Measurements from ENCODE around the gene MNAT1. TPM values are rescaled to one million over a fixed set of nuclear protein-coding genes. Genes with fewer than 3 reads are reported as not detected.

The MNAT1 gene
- polyA plus RNA-seq, 3 donors, result 4.1 to 5.8 (median 4.5) TPM

- Mint-ChIP-seq H3K9me3 (peaks cover 0 to 10% (median 4%) of the 10 kb centered on the region in 7 donors), H3K27ac (no peak overlapping the region)
- WGBS (ENCODE audit: insufficient coverage), result no CpG with 5 or more reads among the region's 2 CpGs
These were observed 265.0 kb downstream of the MNAT1 start for GRCh38 chr14:60999536-60999935.

GRCh38 chr14:61003571-61003970 lies 269.0 kb downstream of the MNAT1 start:
- peaks cover 0 to 2% (median 0%) of the 10 kb centered on the region in 3 donors for H3K27me3 Mint-ChIP-seq (ENCODE audit: low read depth in 3 of 3)
- Histone ChIP-seq H3K27me3 (ENCODE audit: control insufficient read depth in 2 of 2, insufficient read depth in 2 of 2, low read length in 2 of 2) (no peaks in the 10 kb centered on the region), H3K36me3 (replicated peaks in 1 of 2; ENCODE audit: control insufficient read depth in 1 of 2, insufficient read depth in 2 of 2, low read length in 2 of 2) (peaks cover 2 to 3% of the 10 kb centered on the region in 2 donors), H3K9ac (ENCODE audit: insufficient read depth, low read length, poor library complexity, severe bottlenecking) (no peak overlapping the region), H3K4me2 (replicated peaks; ENCODE audit: extremely low read depth, low read length, poor library complexity, severe bottlenecking) (no peak overlapping the region), H4K20me1 (ENCODE audit: insufficient read depth, low read length) (no peaks in the 10 kb centered on the region), H3K4me1 (ENCODE audit: control insufficient read depth in 1 of 2, insufficient read depth in 2 of 2, low read length in 2 of 2) (no peaks in the 10 kb centered on the region), H3K9me3 (replicated peaks in 1 of 2; ENCODE audit: control insufficient read depth in 1 of 2, insufficient read depth in 1 of 2, low read length in 2 of 2) (no peaks in the 10 kb centered on the region), H2AFZ (ENCODE audit: insufficient read depth, low read depth, low read length, poor library complexity, severe bottlenecking) (no peak overlapping the region), H3K4me3 (replicated peaks in 1 of 3; ENCODE audit: low read depth in 2 of 3, low read length in 3 of 3) (no peak overlapping the region), H3K79me2 (ENCODE audit: insufficient read depth, low read length) (no peaks in the 10 kb centered on the region), H3K27ac (ENCODE audit: low read depth in 1 of 2, low read length in 2 of 2) (no peak overlapping the region)
- TF ChIP-seq, protein P1, sequence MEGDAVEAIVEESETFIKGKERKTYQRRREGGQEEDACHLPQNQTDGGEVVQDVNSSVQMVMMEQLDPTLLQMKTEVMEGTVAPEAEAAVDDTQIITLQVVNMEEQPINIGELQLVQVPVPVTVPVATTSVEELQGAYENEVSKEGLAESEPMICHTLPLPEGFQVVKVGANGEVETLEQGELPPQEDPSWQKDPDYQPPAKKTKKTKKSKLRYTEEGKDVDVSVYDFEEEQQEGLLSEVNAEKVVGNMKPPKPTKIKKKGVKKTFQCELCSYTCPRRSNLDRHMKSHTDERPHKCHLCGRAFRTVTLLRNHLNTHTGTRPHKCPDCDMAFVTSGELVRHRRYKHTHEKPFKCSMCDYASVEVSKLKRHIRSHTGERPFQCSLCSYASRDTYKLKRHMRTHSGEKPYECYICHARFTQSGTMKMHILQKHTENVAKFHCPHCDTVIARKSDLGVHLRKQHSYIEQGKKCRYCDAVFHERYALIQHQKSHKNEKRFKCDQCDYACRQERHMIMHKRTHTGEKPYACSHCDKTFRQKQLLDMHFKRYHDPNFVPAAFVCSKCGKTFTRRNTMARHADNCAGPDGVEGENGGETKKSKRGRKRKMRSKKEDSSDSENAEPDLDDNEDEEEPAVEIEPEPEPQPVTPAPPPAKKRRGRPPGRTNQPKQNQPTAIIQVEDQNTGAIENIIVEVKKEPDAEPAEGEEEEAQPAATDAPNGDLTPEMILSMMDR (IDR thresholded peaks at IDR 0.05), result no peak
- DNase-seq, result no peak
- H3K4me3 Mint-ChIP-seq, result no peak overlapping the region
- H3K27ac Mint-ChIP-seq, result no peak overlapping the region
- no peaks in the 10 kb centered on the region for H3K4me1 Mint-ChIP-seq
- peaks cover 14 to 15% of the 10 kb centered on the region in 2 donors for H3K36me3 Mint-ChIP-seq
- H3K9me3 Mint-ChIP-seq, result peaks cover 2 to 9% (median 3%) of the 10 kb centered on the region in 7 donors
- intact Hi-C loops (cut with micrococcal nuclease), result no loop called here
- WGBS (ENCODE audit: insufficient coverage), result no CpG with 5 or more reads among the region's 1 CpG

More at GRCh38 chr14:60999536-60999935, 265.0 kb downstream of the MNAT1 start:
- peaks cover 2 to 8% of the 10 kb centered on the region in 2 donors for H3K36me3 ChIP-seq (replicated peaks in 1 of 2; ENCODE audit: control insufficient read depth in 1 of 2, insufficient read depth in 2 of 2, low read length in 2 of 2)
- H3K4me3 ChIP-seq (replicated peaks in 1 of 3; ENCODE audit: low read depth in 2 of 3, low read length in 3 of 3), result no peak overlapping the region
- H3K27me3 Mint-ChIP-seq (ENCODE audit: low read depth in 3 of 3), result no peaks in the 10 kb centered on the region
- H3K36me3 Mint-ChIP-seq, result peaks cover 23 to 24% of the 10 kb centered on the region in 2 donors
- H3K9ac ChIP-seq (ENCODE audit: insufficient read depth, low read length, poor library complexity, severe bottlenecking), result no peak overlapping the region
- H3K9me3 ChIP-seq (replicated peaks in 1 of 2; ENCODE audit: control insufficient read depth in 1 of 2, insufficient read depth in 1 of 2, low read length in 2 of 2), result peaks cover 0 to 2% of the 10 kb centered on the region in 2 donors
- TF ChIP-seq, protein P1 (IDR thresholded peaks at IDR 0.05), result no peak
- no peaks in the 10 kb centered on the region for H3K27me3 ChIP-seq (ENCODE audit: control insufficient read depth in 2 of 2, insufficient read depth in 2 of 2, low read length in 2 of 2)
- intact Hi-C loops (cut with micrococcal nuclease), result no loop called here
- H3K27ac ChIP-seq (ENCODE audit: low read depth in 1 of 2, low read length in 2 of 2), result no peak overlapping the region
- no peaks in the 10 kb centered on the region for H3K79me2 ChIP-seq (ENCODE audit: insufficient read depth, low read length)
- H3K4me2 ChIP-seq (replicated peaks; ENCODE audit: extremely low read depth, low read length, poor library complexity, severe bottlenecking), result no peak overlapping the region
- H4K20me1 ChIP-seq (ENCODE audit: insufficient read depth, low read length), result no peaks in the 10 kb centered on the region
- no peaks in the 10 kb centered on the region for H3K4me1 ChIP-seq (ENCODE audit: control insufficient read depth in 1 of 2, insufficient read depth in 2 of 2, low read length in 2 of 2)
- no peak overlapping the region for H2AFZ ChIP-seq (ENCODE audit: insufficient read depth, low read depth, low read length, poor library complexity, severe bottlenecking)
- H3K4me1 Mint-ChIP-seq, result no peaks in the 10 kb centered on the region
- H3K4me3 Mint-ChIP-seq, result no peak overlapping the region
- no peak for DNase-seq

All from CD14-positive monocyte (primary cell).